ENCODE results near the gene NR3C2. TPM values are rescaled to one million over a fixed set of nuclear protein-coding genes. Genes with fewer than 3 reads are reported as not detected.

The NR3C2 gene
- polyA plus RNA-seq, 1 of the 3 experiments (the other 2 are of a cell fraction): 0.02 TPM

- H3K9me3 ChIP-seq: no peaks in the 10 kb centered on the region
- TF ChIP-seq SMC3 (IDR thresholded peaks at IDR 0.05; ENCODE audit: low read depth, low read length): no peak
- no peak for TF ChIP-seq MAX (IDR thresholded peaks at IDR 0.05; ENCODE audit: low read depth)
- TF ChIP-seq SIN3A (IDR thresholded peaks at IDR 0.05; ENCODE audit: borderline replicate concordance, low read depth, low read length): no peak
- TF ChIP-seq NRF1 (IDR thresholded peaks at IDR 0.05; ENCODE audit: low read depth, low read length): no peak
- TF ChIP-seq TEAD4 (IDR thresholded peaks at IDR 0.05; ENCODE audit: borderline replicate concordance, insufficient read depth): no peak
- no peak for TF ChIP-seq GABPA (IDR thresholded peaks at IDR 0.05; ENCODE audit: low read depth)
- TF ChIP-seq JUND (IDR thresholded peaks at IDR 0.05): no peak
- TF ChIP-seq FOXJ3 (CRISPR knock-in tag; IDR thresholded peaks at IDR 0.05): no peak
- TF ChIP-seq IRF3 (IDR thresholded peaks at IDR 0.05; ENCODE audit: low read depth, low read length): no peak
- TF ChIP-seq REST (IDR thresholded peaks at IDR 0.05; ENCODE audit: low read depth, low read length): no peak
- TF ChIP-seq USF2 (IDR thresholded peaks at IDR 0.05; ENCODE audit: borderline replicate concordance, low read depth, low read length): no peak
- no peak for TF ChIP-seq EZH2phosphoT487 (IDR thresholded peaks at IDR 0.05; ENCODE audit: borderline replicate concordance, low read depth)
- TF ChIP-seq CHD2 (IDR thresholded peaks at IDR 0.05; ENCODE audit: low read length, partially characterized antibody): no peak
- no peak for TF ChIP-seq CTCF (IDR thresholded peaks at IDR 0.05)
- H3K9me2 ChIP-seq: no peaks in the 10 kb centered on the region; the same call in 1 of the 2 replicates
- H3K27ac ChIP-seq (ENCODE audit: low read depth in 2 of 2, low read length in 1 of 2): no peak overlapping the region
- H3K9ac ChIP-seq: no peak overlapping the region
- WGBS (ENCODE audit: low lambda C conversion rate): 28% methylated on average over 1 of the region's 1 CpG
- H3K36me3 ChIP-seq (replicated peaks in 1 of 2; ENCODE audit: control insufficient read depth in 1 of 2, insufficient read depth in 2 of 2, low read length in 1 of 2): no peaks in the 10 kb centered on the region
- H3K4me1 ChIP-seq (ENCODE audit: control insufficient read depth in 1 of 2, insufficient read depth in 2 of 2, low read depth in 1 of 2, low read length in 1 of 2): peaks cover 0 to 16% of the 10 kb centered on the region in 2 experiments; a peak in 2 of 4 replicates
- CTCF ChIA-PET: no interaction called here
- no peaks in the 10 kb centered on the region for H4K20me1 ChIP-seq (ENCODE audit: insufficient read depth)
- H3K4me2 ChIP-seq: no peak overlapping the region
- DNase-seq: no peak
- POLR2A ChIA-PET: no interaction called here
- no peaks in the 10 kb centered on the region for H3K27me3 ChIP-seq (ENCODE audit: insufficient read depth)
- no peaks in the 10 kb centered on the region for H3F3A ChIP-seq (replicated peaks; ENCODE audit: insufficient read depth)
- no peaks in the 10 kb centered on the region for H3K79me2 ChIP-seq (ENCODE audit: insufficient read depth)
- no peak overlapping the region for H3K4me3 ChIP-seq (ENCODE audit: low read depth in 2 of 2, low read length in 1 of 2)
- H2AFZ ChIP-seq (ENCODE audit: low read depth): 0 out of 2 replicates have a peak overlapping the region, but pooled peaks have one; percentile 11
These were observed 149.5 kb downstream of the NR3C2 start for GRCh38 chr4:148292686-148293085.

Measured in SK-N-SH (cell line).